ENCODE measurements around the gene BLACAT1. TPM values are rescaled to one million over a fixed set of nuclear protein-coding genes. Genes with fewer than 3 reads are reported as not detected.

BLACAT1 gene
- total and polyA plus RNA-seq, 2 of the 13 experiments (the other 11 are each of a cell fraction or from before 2014, with no cell fraction given), result 1.2 to 2.8 TPM

- TF ChIP-seq, protein P1, sequence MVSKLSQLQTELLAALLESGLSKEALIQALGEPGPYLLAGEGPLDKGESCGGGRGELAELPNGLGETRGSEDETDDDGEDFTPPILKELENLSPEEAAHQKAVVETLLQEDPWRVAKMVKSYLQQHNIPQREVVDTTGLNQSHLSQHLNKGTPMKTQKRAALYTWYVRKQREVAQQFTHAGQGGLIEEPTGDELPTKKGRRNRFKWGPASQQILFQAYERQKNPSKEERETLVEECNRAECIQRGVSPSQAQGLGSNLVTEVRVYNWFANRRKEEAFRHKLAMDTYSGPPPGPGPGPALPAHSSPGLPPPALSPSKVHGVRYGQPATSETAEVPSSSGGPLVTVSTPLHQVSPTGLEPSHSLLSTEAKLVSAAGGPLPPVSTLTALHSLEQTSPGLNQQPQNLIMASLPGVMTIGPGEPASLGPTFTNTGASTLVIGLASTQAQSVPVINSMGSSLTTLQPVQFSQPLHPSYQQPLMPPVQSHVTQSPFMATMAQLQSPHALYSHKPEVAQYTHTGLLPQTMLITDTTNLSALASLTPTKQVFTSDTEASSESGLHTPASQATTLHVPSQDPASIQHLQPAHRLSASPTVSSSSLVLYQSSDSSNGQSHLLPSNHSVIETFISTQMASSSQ (IDR thresholded peaks at IDR 0.05; ENCODE audit: low read depth), result no peak
- TF ChIP-seq, protein P1 (CRISPR knock-in tag; IDR thresholded peaks at IDR 0.05; ENCODE audit: borderline replicate concordance), result no peak
- TF ChIP-seq RAD21 (CRISPR knock-in tag; IDR thresholded peaks at IDR 0.05), result peak; percentile 38; the same call in 1 of the 2 replicates
- 0 out of 2 replicates have a peak, but pooled peaks have one; percentile 20 for TF ChIP-seq FOSL2 (CRISPR knock-in tag; IDR thresholded peaks at IDR 0.05)
- no peak for TF ChIP-seq DMTF1 (CRISPR knock-in tag; IDR thresholded peaks at IDR 0.05)
- TF ChIP-seq, protein P2, sequence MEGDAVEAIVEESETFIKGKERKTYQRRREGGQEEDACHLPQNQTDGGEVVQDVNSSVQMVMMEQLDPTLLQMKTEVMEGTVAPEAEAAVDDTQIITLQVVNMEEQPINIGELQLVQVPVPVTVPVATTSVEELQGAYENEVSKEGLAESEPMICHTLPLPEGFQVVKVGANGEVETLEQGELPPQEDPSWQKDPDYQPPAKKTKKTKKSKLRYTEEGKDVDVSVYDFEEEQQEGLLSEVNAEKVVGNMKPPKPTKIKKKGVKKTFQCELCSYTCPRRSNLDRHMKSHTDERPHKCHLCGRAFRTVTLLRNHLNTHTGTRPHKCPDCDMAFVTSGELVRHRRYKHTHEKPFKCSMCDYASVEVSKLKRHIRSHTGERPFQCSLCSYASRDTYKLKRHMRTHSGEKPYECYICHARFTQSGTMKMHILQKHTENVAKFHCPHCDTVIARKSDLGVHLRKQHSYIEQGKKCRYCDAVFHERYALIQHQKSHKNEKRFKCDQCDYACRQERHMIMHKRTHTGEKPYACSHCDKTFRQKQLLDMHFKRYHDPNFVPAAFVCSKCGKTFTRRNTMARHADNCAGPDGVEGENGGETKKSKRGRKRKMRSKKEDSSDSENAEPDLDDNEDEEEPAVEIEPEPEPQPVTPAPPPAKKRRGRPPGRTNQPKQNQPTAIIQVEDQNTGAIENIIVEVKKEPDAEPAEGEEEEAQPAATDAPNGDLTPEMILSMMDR (CRISPR knock-in tag; IDR thresholded peaks at IDR 0.05), result peak; percentile 80
- TF ChIP-seq XRCC5 (optimal IDR thresholded peaks at IDR 0.05; ENCODE audit: low read length), result peak; percentile 91
- TF ChIP-seq HMG20B (CRISPR knock-in tag; conservative IDR thresholded peaks at IDR 0.05), result no peak
- TF ChIP-seq KDM2A (CRISPR knock-in tag; IDR thresholded peaks at IDR 0.05; ENCODE audit: borderline replicate concordance, low read depth), result 0 out of 2 replicates have a peak, but pooled peaks have one; percentile 23
- TF ChIP-seq, protein P3, sequence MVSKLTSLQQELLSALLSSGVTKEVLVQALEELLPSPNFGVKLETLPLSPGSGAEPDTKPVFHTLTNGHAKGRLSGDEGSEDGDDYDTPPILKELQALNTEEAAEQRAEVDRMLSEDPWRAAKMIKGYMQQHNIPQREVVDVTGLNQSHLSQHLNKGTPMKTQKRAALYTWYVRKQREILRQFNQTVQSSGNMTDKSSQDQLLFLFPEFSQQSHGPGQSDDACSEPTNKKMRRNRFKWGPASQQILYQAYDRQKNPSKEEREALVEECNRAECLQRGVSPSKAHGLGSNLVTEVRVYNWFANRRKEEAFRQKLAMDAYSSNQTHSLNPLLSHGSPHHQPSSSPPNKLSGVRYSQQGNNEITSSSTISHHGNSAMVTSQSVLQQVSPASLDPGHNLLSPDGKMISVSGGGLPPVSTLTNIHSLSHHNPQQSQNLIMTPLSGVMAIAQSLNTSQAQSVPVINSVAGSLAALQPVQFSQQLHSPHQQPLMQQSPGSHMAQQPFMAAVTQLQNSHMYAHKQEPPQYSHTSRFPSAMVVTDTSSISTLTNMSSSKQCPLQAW (CRISPR knock-in tag; IDR thresholded peaks at IDR 0.05), result peak; percentile 50; the same call in 1 of the 2 replicates
- 0 out of 2 replicates have a peak, but pooled peaks have one; percentile 45 for TF ChIP-seq ZNF747 (CRISPR knock-in tag; IDR thresholded peaks at IDR 0.05; ENCODE audit: borderline replicate concordance)
- TF ChIP-seq ZNF281 (CRISPR knock-in tag; IDR thresholded peaks at IDR 0.05; ENCODE audit: borderline replicate concordance), result peak; percentile 49; the same call in 1 of the 2 replicates
- TF ChIP-seq TGIF2 (CRISPR knock-in tag; IDR thresholded peaks at IDR 0.05), result 0 out of 2 replicates have a peak, but pooled peaks have one; percentile 38
- peak; percentile 53; the same call in 1 of the 2 replicates for TF ChIP-seq ZSCAN31 (CRISPR knock-in tag; IDR thresholded peaks at IDR 0.05; ENCODE audit: low read depth)
- no peak for TF ChIP-seq DNMT1 (CRISPR knock-in tag; IDR thresholded peaks at IDR 0.05)
- TF ChIP-seq ZFAT (CRISPR knock-in tag; conservative IDR thresholded peaks at IDR 0.05), result no peak
Measured at GRCh38 chr1:205430696-205431305, 25.0 kb downstream of the BLACAT1 start (continued).

Data from HepG2 (cell line).